NCI-H128 (cell line): ENCODE results near the gene C3orf85.
"Not testable (repeated sequence)": the region's sequence is repeated elsewhere in the genome, so short reads cannot be mapped to it uniquely, and the experiment has no call there.

Source experiments
- DNase-seq: peaks from one replicate; lab custom pipeline; 2025; ENCODE audit not compliant: unreplicated experiment; lab: John Stamatoyannopoulos, UW

C3orf85 gene, protein sequence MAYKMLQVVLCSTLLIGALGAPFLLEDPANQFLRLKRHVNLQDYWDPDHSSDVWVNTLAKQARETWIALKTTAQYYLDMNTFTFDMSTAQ

GRCh38 chr3:109136523-109136922, at the start of gene C3orf85:
Gene C3orf85, plus strand, starts transcription at chr3:109136719. Its CDS starts 129 bp downstream, at chr3:109136848.
- no peak for DNase-seq

DNA sequence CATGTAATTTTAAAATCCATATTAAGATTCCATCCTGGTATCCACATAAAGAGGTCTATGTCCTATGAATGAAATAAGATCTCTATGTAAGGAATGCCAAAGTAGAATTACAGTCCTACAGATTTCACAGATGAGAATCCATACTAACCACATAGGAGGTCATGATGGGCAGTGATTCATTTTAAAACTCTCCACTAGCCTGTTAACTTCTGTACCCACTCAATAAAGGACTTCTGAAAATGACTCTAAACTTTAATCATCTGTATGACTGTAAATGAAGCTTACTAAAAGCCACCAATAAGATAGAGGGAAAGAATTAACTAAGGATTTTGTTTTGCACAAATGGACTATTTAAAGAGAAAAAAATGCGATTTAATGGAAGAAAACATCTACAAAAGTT, 47.3 kb upstream of the C3orf85 start:
- no peak for DNase-seq

DNA sequence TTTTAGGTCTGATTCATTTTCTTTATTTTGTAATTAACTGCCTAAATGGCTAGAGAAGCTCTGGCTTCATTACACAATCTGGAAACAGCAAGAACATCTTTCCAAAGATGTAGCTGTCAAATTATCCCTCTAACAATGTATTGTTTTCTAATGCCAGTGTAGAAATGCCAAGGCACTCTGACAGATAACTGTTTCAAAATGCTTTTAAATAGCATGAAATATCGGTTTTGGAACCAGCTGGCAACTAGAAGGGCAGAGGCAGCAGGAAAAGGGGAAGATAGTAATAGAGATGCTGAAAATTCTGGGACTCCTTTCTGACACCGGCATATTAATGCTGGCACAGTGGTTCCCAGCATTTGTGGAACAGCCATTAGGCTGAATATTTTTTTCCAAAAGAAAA, 44.7 kb upstream of the C3orf85 start:
- no peak for DNase-seq

GRCh38 chr3:109093561-109093960, 43.0 kb upstream of the C3orf85 start:
- no peak for DNase-seq

DNA sequence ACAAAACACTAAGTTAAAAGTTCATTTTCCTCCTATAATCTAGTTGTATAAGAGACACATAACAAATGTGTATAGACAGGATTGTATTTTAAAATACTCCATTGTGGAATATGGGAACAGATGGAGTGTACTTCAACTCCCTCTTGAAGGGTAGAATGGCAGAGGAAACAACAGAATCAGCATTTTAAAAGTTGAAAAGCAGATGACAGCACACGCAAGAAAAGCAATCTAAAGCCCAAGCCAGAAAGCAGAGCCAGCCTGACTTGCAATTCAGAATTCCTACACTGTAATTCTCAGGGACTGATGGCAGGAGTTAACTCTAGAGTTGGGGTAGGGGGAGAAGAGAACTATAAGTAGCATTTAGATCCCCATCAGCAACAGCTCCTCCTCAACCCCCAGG, 41.4 kb upstream of the C3orf85 start:
- DNase-seq = no peak

- DNase-seq = no peak
Measured at GRCh38 chr3:109098079-109098644, 38.4 kb upstream of the C3orf85 start.

DNA sequence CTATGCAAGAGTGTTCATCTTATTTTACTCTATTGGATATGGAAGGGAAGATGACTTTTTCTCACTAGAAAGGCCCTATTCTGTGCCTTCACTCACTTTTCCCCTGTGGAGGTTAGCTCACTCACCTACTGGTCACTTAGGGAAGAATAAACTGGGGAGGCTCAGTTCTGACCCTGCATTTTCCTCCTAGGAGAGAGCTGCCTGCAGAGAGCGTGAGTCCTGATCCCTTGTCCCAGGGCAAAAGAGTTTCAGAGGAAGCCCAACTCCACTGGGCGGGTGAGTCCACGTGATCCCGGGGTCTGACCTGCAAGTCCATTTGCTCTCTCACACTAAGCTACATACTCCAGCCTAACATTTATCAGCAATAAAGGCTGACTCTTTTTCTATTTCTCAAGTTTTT, 26.9 kb upstream of the C3orf85 start:
- DNase-seq = no peak

- no peak for DNase-seq
Measured at GRCh38 chr3:109112946-109113760, 23.4 kb upstream of the C3orf85 start.

GRCh38 chr3:109114746-109115145, 21.8 kb upstream of the C3orf85 start:
- no peak for DNase-seq

- no peak for DNase-seq
Measured at GRCh38 chr3:109115451-109115850, 21.1 kb upstream of the C3orf85 start.

DNA sequence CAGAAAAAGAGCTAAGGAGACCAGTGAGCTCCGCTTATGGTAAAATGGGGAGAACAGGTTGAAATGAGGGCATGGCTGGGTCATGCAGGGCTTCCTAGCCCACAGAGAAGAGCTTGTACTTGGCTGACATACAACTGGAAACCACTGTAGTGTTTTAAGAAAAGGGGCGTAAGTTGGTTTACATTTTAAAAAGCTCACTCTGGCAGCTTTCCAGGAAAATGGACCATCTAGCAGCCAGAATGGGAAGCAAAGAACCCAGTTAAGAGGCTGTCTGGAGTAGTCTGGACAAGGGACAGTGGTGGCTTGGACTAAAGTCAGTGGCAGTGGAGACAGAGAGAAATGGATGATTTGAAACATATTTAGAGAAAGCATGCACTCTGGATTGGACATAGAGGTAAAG, 20.5 kb upstream of the C3orf85 start:
- no peak for DNase-seq

- DNase-seq = no peak
Measured at GRCh38 chr3:109117939-109118338, 18.6 kb upstream of the C3orf85 start, which contains the start of gene MORC1. Gene MORC1, minus strand, starts transcription at chr3:109118134. Its CDS starts 75 bp downstream, at chr3:109118059.

DNA sequence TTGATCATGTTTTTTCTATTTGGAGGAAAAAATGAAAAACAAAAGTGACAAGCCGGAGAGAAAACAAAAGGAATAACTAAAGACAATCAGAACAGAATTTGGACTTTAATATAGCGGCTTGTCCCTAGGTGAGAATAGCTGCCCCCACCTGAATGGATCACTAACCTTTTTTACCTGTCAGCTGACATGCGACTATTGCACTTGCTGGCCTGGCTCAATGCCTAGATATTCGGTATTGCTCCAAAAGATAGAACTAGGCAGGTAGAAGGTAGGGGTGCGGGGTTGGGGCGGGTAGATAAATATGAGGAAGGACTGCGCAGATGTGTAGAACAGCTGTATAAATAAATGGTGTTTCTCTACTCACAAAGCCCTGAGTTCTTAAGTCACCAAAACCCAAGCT, 17.9 kb upstream of the C3orf85 start:
- DNase-seq = no peak

- no peak for DNase-seq
Measured at GRCh38 chr3:109122690-109123089, 13.8 kb upstream of the C3orf85 start.

DNA sequence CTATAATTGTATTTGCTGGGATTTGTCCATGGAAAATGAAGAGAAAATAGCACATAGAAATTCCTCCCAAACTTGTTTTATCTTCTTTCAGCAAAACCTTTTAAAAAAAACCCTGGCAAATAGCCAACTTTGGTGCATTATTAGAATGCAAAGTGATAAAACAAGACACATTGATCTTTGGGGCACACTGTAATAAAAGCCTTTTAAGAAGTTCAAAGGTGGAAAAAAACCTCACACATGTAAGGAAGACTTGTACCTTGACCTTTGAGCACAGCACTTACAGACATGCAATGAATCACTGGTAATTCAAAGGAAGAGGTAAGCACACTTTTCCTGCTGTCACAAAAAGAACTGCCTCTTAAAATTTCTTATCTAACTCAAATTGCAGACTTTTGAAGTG, 10.6 kb upstream of the C3orf85 start:
- no peak for DNase-seq

DNA sequence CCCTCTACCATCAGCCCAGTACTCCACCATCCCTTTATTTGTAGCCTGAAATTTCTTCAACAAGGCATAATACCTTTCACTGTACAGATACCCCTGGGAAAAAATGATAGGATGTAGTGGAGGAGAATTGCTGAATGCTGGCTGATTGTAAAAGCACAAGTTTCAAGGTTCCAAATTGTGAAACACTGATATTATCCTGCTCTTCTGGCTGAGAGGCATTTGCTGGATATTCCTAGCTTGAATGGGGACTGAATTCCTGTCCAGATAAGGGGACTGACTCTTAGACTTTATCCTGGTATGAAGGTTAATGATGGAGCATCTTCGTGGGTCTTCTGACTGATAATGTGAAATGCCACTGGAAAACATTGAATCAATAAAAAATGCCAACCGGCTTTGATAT, 9.0 kb upstream of the C3orf85 start:
- no peak for DNase-seq

DNA sequence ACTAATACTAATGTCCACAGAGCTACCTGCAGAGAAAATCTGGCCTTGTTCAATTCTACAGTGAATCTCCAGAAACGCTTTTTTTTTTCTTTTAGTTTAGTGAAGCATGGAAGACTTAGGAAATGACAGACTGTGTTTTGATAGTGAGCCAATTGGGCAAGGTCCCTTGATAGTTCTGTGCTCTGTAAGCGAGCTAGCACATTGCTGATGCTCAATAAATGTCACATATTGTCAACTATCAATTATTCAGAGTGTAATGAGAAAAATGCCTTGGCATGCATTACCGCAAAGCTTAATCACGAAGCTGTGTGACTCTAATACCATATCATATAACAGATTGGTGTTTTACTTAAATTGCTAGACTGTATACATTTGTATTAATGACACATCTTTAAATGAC, 5.2 kb upstream of the C3orf85 start:
- no peak for DNase-seq

GRCh38 chr3:109132801-109133473, 3.6 kb upstream of the C3orf85 start:
- DNase-seq = no peak

GRCh38 chr3:109133474-109133816, 3.1 kb upstream of the C3orf85 start:
- DNase-seq = not testable (repeated sequence)

- no peak for DNase-seq
Measured at GRCh38 chr3:109137761-109138160, 1.2 kb downstream of the C3orf85 start.

DNA sequence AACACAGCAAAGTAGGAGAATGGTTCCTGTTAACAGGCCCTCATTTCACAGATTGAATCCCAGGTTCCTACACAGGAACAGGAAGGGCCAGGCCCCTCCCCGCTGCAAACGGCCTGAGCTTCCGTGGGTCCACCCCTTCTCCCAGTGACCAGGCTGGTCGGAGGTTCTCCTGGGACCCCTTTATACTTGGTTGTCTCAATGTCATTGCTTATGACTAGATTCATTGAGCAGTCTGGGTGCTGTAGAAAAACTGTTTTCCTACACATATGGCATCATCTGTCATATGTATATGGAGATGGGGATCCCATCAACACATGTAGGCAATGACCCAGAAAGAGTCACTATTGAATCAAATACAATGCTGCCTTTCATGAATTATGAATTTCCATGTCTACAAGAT, 3.8 kb downstream of the C3orf85 start:
- no peak for DNase-seq

DNA sequence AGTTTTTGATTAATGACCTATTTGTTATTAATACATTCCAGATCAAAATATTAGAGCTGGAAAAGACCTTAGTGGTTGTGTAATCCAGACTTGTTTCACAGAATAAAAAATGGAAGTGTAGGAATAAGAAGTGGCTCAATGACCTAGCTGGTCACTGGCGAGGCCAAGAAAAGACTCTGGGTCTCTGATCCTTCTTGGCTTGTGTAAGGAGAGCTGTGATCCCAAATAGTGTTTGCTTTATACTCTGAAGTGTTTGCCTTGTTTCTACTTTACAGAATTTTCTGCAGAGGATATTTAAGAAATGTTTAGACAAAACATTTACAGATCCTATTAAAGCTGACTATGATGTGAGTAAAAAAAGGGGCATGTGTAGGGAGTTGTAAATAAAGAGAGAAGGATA, 7.1 kb downstream of the C3orf85 start:
- no peak for DNase-seq
